Common myeloid progenitor, CD34-positive (primary cell): ENCODE results near the gene OR5AR1.

ENCODE experiments used
- CTCF ChIA-PET: fragments of 350-600 bp; sonication (Branson Sonifier 250); formaldehyde crosslinking; loops from one replicate; lab custom pipeline; 2021; ENCODE audit warnings: antibody characterized with exemption; lab: Charles Lee
- POLR2A ChIA-PET: fragments of 350-600 bp; sonication (Branson Sonifier 250); formaldehyde crosslinking; loops from one replicate; lab custom pipeline; 2021; ENCODE audit warnings: antibody characterized with exemption; lab: Charles Lee
- DNase-seq, 3 donors: peaks; one replicate each; pipeline versions ENCODE4 v3.0.0 to v3.0.0-alpha.2; 2013
- H3K27ac ChIP-seq, 2 experiments: 1 replicate in 1 of 2; 2 replicates in 1 of 2; pipeline ENCODE4 v1.7.0; 2013; ENCODE audit warnings: inconsistent platforms in 2 of 2, low read length in 2 of 2, mild to moderate bottlenecking in 2 of 2, low read depth in 1 of 2, moderate library complexity in 1 of 2; ENCODE audit not compliant: severe bottlenecking in 2 of 2, insufficient read depth in 1 of 2, poor library complexity in 1 of 2
- H3K27me3 ChIP-seq, 5 experiments: replicated peaks in 2 of 5; 1 replicate in 3 of 5; 2 replicates in 2 of 5; pipeline versions ENCODE4 v1.6.1 to v1.7.0; 2013; ENCODE audit warnings: low read length in 4 of 5, mild to moderate bottlenecking in 2 of 5, moderate library complexity in 2 of 5, inconsistent platforms in 1 of 5; ENCODE audit not compliant: insufficient read depth in 5 of 5, control insufficient read depth in 4 of 5
- H3K36me3 ChIP-seq, 4 experiments: 1 replicate in 2 of 4; 2 replicates in 2 of 4; pipeline versions ENCODE4 v1.6.1 to v1.7.0; 2013; ENCODE audit warnings: low read length in 3 of 4, control low read depth in 1 of 4, mild to moderate bottlenecking in 1 of 4; ENCODE audit not compliant: control insufficient read depth in 4 of 4, insufficient read depth in 4 of 4
- H3K4me1 ChIP-seq, 4 experiments: 1 replicate in 3 of 4; 2 replicates in 1 of 4; pipeline versions ENCODE4 v1.6.1 to v1.7.1; 2013; ENCODE audit warnings: low read length in 3 of 4, mild to moderate bottlenecking in 3 of 4, control low read depth in 1 of 4, inconsistent platforms in 1 of 4, moderate library complexity in 1 of 4; ENCODE audit not compliant: control insufficient read depth in 4 of 4, insufficient read depth in 4 of 4; ENCODE audit errors: control extremely low read depth in 1 of 4
- H3K4me3 ChIP-seq, 7 experiments: 1 replicate in 4 of 7; 2 replicates in 3 of 7; pipeline versions ENCODE4 v1.5.1 to v1.7.0; 2013; ENCODE audit warnings: mild to moderate bottlenecking in 7 of 7, low read length in 6 of 7, moderate library complexity in 6 of 7, inconsistent platforms in 2 of 7, low read depth in 2 of 7, control low read depth in 1 of 7; ENCODE audit not compliant: insufficient read depth in 4 of 7, control insufficient read depth in 1 of 7; ENCODE audit errors: extremely low read depth in 1 of 7
- H3K9me3 ChIP-seq, 5 experiments: 1 replicate in 4 of 5; 2 replicates in 1 of 5; pipeline versions ENCODE4 v1.6.1 to v1.7.1; 2013; ENCODE audit warnings: low read length in 4 of 5, mild to moderate bottlenecking in 2 of 5, inconsistent platforms in 1 of 5, low read depth in 1 of 5, moderate library complexity in 1 of 5; ENCODE audit not compliant: control insufficient read depth in 4 of 5, insufficient read depth in 2 of 5; ENCODE audit errors: control extremely low read depth in 1 of 5
- WGBS: methylation state at CpG from one replicate; pipeline ENCODE4 v1.1.5; 2013; ENCODE audit not compliant: insufficient coverage; 5-methylcytosine and 5-hydroxymethylcytosine counted together

The OR5AR1 gene

DNA sequence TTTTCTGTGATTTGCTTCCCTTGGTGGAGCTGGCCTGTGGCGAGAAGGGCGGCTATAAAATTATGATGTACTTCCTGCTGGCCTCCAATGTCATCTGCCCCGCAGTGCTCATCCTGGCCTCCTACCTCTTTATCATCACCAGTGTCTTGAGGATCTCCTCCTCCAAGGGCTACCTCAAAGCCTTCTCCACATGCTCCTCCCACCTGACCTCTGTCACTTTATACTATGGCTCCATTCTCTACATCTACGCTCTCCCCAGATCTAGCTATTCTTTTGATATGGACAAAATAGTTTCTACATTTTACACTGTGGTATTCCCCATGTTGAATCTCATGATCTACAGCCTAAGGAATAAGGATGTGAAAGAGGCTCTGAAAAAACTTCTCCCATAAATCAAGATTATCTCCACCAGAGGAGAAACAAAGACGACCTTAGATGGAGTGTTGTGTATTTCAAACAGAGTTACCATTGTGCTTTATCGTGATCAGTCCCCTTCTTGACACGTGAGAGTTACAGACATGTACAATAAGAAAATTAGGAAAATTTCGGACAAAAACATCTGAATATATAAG, 37.5 kb downstream of the OR5AR1 start:
- Histone ChIP-seq H3K4me3 (no peak overlapping the region), H3K9me3 (no peaks in the 10 kb centered on the region), H3K4me1 (no peaks in the 10 kb centered on the region), H3K27ac (no peak overlapping the region), H3K27me3 (no peaks in the 10 kb centered on the region), H3K36me3 (no peaks in the 10 kb centered on the region)
- ChIA-PET POLR2A (no interaction called here), CTCF (no interaction called here)
- no peak for DNase-seq
- WGBS, result 89% methylated on average over 4 of the region's 8 CpGs

- DNase-seq, result no peak
- Histone ChIP-seq H3K4me3 (no peak overlapping the region), H3K9me3 (no peaks in the 10 kb centered on the region), H3K27ac (no peak overlapping the region), H3K4me1 (no peaks in the 10 kb centered on the region), H3K27me3 (no peaks in the 10 kb centered on the region), H3K36me3 (no peaks in the 10 kb centered on the region)
- ChIA-PET CTCF (interaction anchor here (0.6 kb wide), 1 partner anchor 41 kb away, joined by 3 read pairs; no protein-coding TSS in a partner anchor), POLR2A (interaction anchor here (0.6 kb wide), 1 partner anchor 714 kb away, joined by 3 read pairs; no protein-coding TSS in a partner anchor)
- 29% methylated on average over 1 of the region's 1 CpG for WGBS
Observed at GRCh38 chr11:56705784-56706396, 42.4 kb downstream of the OR5AR1 start.

DNA sequence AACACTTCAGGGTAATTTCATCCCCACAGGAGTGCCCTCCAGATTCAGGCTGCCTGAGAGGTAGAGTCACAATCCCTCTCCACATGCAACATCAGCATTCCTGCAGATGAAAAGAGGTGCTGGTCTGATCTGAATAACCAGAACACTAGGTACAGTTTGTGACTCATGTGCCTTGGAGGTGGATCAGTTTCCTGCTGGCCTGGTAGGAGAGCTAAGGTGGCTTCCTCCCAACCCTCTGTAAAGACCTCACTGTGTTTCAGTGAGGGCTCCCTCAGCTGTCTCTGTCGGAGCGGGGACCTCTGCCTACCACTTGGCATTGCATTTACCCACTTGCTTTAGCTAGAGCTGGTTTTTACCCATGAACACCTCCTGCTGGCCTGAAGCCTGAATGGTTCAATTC, 43.0 kb downstream of the OR5AR1 start:
- H3K4me1 ChIP-seq, result no peaks in the 10 kb centered on the region
- H3K27me3 ChIP-seq, result no peaks in the 10 kb centered on the region
- no peak overlapping the region for H3K4me3 ChIP-seq
- CTCF ChIA-PET, result no interaction called here
- H3K27ac ChIP-seq, result no peak overlapping the region
- POLR2A ChIA-PET, result interaction anchor here (0.6 kb wide), 1 partner anchor 713 kb away, joined by 3 read pairs; no protein-coding TSS in a partner anchor
- H3K9me3 ChIP-seq, result no peaks in the 10 kb centered on the region
- H3K36me3 ChIP-seq, result no peaks in the 10 kb centered on the region
- no CpG with 5 or more reads among the region's 2 CpGs for WGBS
- DNase-seq, result no peak

GRCh38 chr11:56714206-56714605, 50.7 kb downstream of the OR5AR1 start:
- Histone ChIP-seq H3K36me3 (no peaks in the 10 kb centered on the region), H3K4me1 (no peaks in the 10 kb centered on the region), H3K27me3 (no peaks in the 10 kb centered on the region), H3K27ac (no peak overlapping the region), H3K4me3 (no peak overlapping the region), H3K9me3 (no peaks in the 10 kb centered on the region)
- ChIA-PET POLR2A (no interaction called here), CTCF (no interaction called here)
- DNase-seq, result no peak
- no CpG with 5 or more reads among the region's 2 CpGs for WGBS
